Natural killer cell (primary cell): ENCODE measurements around the gene CLSTN2. TPM values are rescaled to one million over a fixed set of nuclear protein-coding genes. Genes with fewer than 3 reads are reported as not detected.

Experiments
- ATAC-seq, 3 donors: fragments of 150-1000 bp in 2 of 3; fragments of 200-7000 bp in 1 of 3; cut with Tn5 transposase; 1 replicate in 1 of 3; 2 replicates in 2 of 3; pipeline ENCODE4 v1.10.0; 2021; ENCODE audit warnings: mild to moderate bottlenecking in 2 of 3, moderate library complexity in 2 of 3
- DNase-seq, 2 donors: peaks; one replicate each; pipeline versions ENCODE4 v3.0.0 to v3.0.0-alpha.2; 2013 to 2021; ENCODE audit warnings: mixed read lengths in 1 of 2
- H3K27ac ChIP-seq: one replicate; pipeline ENCODE4 v1.5.1; 2013; ENCODE audit warnings: mild to moderate bottlenecking, low read length
- H3K27me3 ChIP-seq: one replicate; pipeline ENCODE4 v1.6.1; 2013; ENCODE audit warnings: low read length; ENCODE audit not compliant: control insufficient read depth, insufficient read depth
- H3K36me3 ChIP-seq: one replicate; pipeline ENCODE4 v1.6.1; 2013; ENCODE audit warnings: low read length; ENCODE audit not compliant: control insufficient read depth, insufficient read depth
- H3K4me1 ChIP-seq: one replicate; pipeline ENCODE4 v1.6.1; 2013; ENCODE audit warnings: low read length; ENCODE audit not compliant: control insufficient read depth, insufficient read depth
- H3K4me3 ChIP-seq: one replicate; pipeline ENCODE4 v1.5.1; 2013; ENCODE audit warnings: low read length
- H3K9me3 ChIP-seq: one replicate; pipeline ENCODE4 v1.6.1; 2013; ENCODE audit warnings: low read length; ENCODE audit not compliant: control insufficient read depth, insufficient read depth
- H3K27ac Mint-ChIP-seq, 2 donors: one replicate each; pipeline ENCODE4 v1.8.0; 2022; ENCODE audit warnings: mild to moderate bottlenecking in 2 of 2, mixed read lengths in 2 of 2, moderate library complexity in 1 of 2
- H3K27me3 Mint-ChIP-seq, 2 donors: one replicate each; pipeline ENCODE4 v1.8.0; 2022; ENCODE audit warnings: low read depth in 2 of 2, mixed read lengths in 2 of 2
- H3K36me3 Mint-ChIP-seq: one replicate; pipeline ENCODE4 v1.8.0; 2022; ENCODE audit warnings: mixed read lengths
- H3K4me1 Mint-ChIP-seq, 2 donors: one replicate each; pipeline ENCODE4 v1.8.0; 2022; ENCODE audit warnings: mixed read lengths in 2 of 2
- H3K4me3 Mint-ChIP-seq: one replicate; pipeline ENCODE4 v1.8.0; 2022; ENCODE audit warnings: mild to moderate bottlenecking, moderate library complexity, mixed read lengths
- H3K9me3 Mint-ChIP-seq, 2 donors: one replicate each; pipeline ENCODE4 v1.8.0; 2022; ENCODE audit warnings: mixed read lengths in 2 of 2
- CTCF ChIP-seq: fragments of 200-600 bp; IDR thresholded peaks from one replicate; pipeline ENCODE4 v1.8.0; 2022; ENCODE audit warnings: antibody characterized with exemption
- WGBS: methylation state at CpG from one replicate; pipeline ENCODE4 v1.1.7; 2013; ENCODE audit warnings: missing lambda C conversion rate; ENCODE audit not compliant: insufficient coverage; 5-methylcytosine and 5-hydroxymethylcytosine counted together
- intact Hi-C: fragments of 100-400 bp; cut with micrococcal nuclease; formaldehyde crosslinking; loops from one replicate; pipeline ENCODE4 v1.14.2; 2022
- total RNA-seq, 4 donors: library from RNA; stranded (reverse); fragments of 120-200 nt in 1 of 4; gene quantifications; one replicate each; pipeline versions ENCODE4 v1.2.3 to v1.2.4, GENCODE V29; 2013 to 2022

Gene CLSTN2
- total RNA-seq, 3 donors from 2014 or later (not counting 1 experiment from before 2014, with no cell fraction given) = 0.05 TPM; not detected in 2

- WGBS = 91% methylated on average over 6 of the region's 7 CpGs
- H3K36me3 Mint-ChIP-seq = no peaks in the 10 kb centered on the region
- Histone ChIP-seq H3K27ac (no peak overlapping the region), H3K4me1 (no peaks in the 10 kb centered on the region), H3K36me3 (no peaks in the 10 kb centered on the region), H3K27me3 (no peaks in the 10 kb centered on the region), H3K4me3 (no peak overlapping the region), H3K9me3 (no peaks in the 10 kb centered on the region)
- intact Hi-C loops = no loop called here
- ATAC-seq (no peak), DNase-seq (no peak)
- H3K27ac Mint-ChIP-seq = no peak overlapping the region
- peaks cover 0 to 6% of the 10 kb centered on the region in 2 donors for H3K27me3 Mint-ChIP-seq
- H3K9me3 Mint-ChIP-seq = peaks cover 0 to 3% of the 10 kb centered on the region in 2 donors
- no peak for TF ChIP-seq CTCF
- no peak overlapping the region for H3K4me3 Mint-ChIP-seq
- H3K4me1 Mint-ChIP-seq = no peaks in the 10 kb centered on the region
These were observed 315.2 kb downstream of the CLSTN2 start for GRCh38 chr3:140250010-140250855.

GRCh38 chr3:140250945-140251344 lies 316.0 kb downstream of the CLSTN2 start:
- no peak for ATAC-seq
- H3K4me1 ChIP-seq = no peaks in the 10 kb centered on the region

GRCh38 chr3:140251678-140252077 lies 316.7 kb downstream of the CLSTN2 start:
- Histone ChIP-seq H3K4me1 (no peaks in the 10 kb centered on the region), H3K9me3 (no peaks in the 10 kb centered on the region), H3K4me3 (no peak overlapping the region), H3K27me3 (no peaks in the 10 kb centered on the region), H3K27ac (no peak overlapping the region), H3K36me3 (no peaks in the 10 kb centered on the region)
- Mint-ChIP-seq H3K9me3 (peaks cover 0 to 3% of the 10 kb centered on the region in 2 donors), H3K36me3 (no peaks in the 10 kb centered on the region), H3K27ac (no peak overlapping the region), H3K4me3 (no peak overlapping the region), H3K27me3 (peaks cover 0 to 6% of the 10 kb centered on the region in 2 donors), H3K4me1 (no peaks in the 10 kb centered on the region)
- no peak for TF ChIP-seq CTCF
- 34% methylated on average over 2 of the region's 2 CpGs for WGBS
- DNase-seq (no peak), ATAC-seq (no peak)
- intact Hi-C loops = no loop called here

More at GRCh38 chr3:140250945-140251344, 316.0 kb downstream of the CLSTN2 start:
- intact Hi-C loops = no loop called here
- DNase-seq = no peak
- Histone ChIP-seq H3K4me3 (no peak overlapping the region), H3K27me3 (no peaks in the 10 kb centered on the region), H3K9me3 (no peaks in the 10 kb centered on the region), H3K36me3 (no peaks in the 10 kb centered on the region), H3K27ac (no peak overlapping the region)
- Mint-ChIP-seq H3K27ac (no peak overlapping the region), H3K4me3 (no peak overlapping the region), H3K36me3 (no peaks in the 10 kb centered on the region), H3K27me3 (peaks cover 0 to 6% of the 10 kb centered on the region in 2 donors), H3K9me3 (peaks cover 0 to 3% of the 10 kb centered on the region in 2 donors), H3K4me1 (no peaks in the 10 kb centered on the region)
- 92% methylated on average over 3 of the region's 4 CpGs for WGBS
- no peak for TF ChIP-seq CTCF
